GM19438 (cell line): ENCODE data around the gene C4orf50.
"Not testable (repeated sequence)": the region's sequence is repeated elsewhere in the genome, so short reads cannot be mapped to it uniquely, and the experiment has no call there.

Experiments used
- ATAC-seq: cut with Tn5 transposase; IDR thresholded peaks from one replicate; pipeline ENCODE4 v1.9.1; 2021; ENCODE audit warnings: low read depth; ENCODE audit not compliant: unreplicated experiment

Gene C4orf50

DNA sequence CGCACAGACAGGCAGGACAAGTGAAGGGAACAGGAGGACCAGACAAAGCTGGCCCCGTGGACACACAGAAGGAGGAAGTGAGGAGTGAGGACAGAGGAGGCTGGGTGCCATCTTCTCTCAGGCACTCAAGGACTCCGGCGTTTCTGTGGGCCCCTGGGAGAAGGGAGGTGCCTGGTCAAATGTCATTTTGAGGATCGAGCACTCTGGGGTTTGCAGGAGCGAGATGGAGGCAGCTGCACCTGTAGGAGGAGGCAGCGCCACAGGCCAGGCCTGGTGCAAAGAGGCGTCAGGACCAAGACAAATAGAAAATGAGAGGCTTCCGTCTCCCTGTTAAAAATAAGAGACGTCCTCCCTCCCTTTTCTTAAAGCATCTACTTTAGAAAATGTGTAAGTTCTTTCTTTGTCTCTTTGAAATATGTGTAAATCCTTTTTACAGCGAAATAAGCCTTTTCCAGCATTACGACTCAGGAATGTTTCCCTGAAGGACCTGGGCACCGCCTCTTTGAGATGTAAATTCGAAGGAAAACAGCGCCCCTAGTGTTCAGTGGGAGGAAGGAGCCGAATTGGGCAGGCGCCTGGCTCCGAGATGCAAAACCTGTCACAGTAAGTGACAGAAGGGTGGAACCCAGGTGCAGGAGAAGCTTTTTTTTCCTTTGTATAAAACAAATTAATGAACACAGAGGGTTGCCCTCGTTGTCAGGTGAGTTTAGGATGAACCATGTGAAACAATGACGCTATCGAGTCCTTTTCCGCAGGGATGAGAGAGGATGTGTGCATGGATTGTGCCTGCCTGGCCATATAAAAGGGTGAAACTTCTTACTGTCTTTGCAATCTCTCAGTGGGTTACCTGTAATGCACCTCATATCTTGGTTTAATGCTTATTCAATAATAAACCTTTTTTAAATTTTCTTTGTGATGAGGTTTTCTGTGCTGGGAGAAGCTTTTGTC lies 1.4 kb upstream of the C4orf50 start:
- ATAC-seq: no peak

- no peak for ATAC-seq
These were observed 431 bp downstream of the C4orf50 start for GRCh38 chr4:6017800-6018199.

- no peak for ATAC-seq
These were observed 1.2 kb downstream of the C4orf50 start for GRCh38 chr4:6017030-6017429.

GRCh38 chr4:6013564-6013963 lies 4.7 kb downstream of the C4orf50 start:
- no peak for ATAC-seq

DNA sequence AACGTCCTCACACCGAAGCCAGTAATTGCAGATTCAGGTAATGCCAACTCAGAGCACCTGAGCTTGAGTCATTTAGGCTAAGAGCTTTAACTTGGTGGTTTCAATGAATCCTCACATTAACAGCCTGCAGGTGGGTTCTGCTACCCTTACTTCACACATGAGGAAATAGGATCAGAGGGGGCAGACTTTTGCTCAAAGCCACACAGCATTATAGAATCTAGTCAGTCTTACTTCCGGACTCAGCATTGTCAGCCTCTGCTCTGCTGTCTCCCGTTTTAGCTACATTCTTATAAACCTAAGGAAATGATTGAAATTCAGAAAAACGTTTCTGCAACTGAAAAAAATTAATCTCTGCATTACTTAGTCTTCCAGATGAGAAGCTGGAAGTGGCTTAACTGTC lies 6.0 kb downstream of the C4orf50 start:
- no peak for ATAC-seq

DNA sequence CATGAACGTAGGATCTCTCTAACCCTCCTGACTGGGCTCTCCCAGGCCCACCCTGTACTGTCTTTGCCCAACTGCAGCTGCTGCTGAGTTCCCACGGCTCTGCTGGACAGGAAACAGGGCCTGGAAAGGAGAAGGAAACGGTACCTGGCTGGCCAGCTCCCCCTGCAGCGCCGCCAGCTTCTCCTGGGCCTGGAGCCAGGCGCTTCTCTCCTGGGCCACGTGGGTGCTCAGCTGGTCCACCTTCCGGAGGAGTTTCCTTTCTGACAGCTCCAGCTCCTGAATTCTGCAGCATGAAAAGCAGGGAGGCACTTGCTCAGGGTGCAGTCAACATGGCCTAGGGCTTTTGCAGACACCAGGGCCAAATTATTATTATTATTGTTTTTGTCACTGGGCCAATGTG lies 6.5 kb downstream of the C4orf50 start:
- no peak for ATAC-seq

DNA sequence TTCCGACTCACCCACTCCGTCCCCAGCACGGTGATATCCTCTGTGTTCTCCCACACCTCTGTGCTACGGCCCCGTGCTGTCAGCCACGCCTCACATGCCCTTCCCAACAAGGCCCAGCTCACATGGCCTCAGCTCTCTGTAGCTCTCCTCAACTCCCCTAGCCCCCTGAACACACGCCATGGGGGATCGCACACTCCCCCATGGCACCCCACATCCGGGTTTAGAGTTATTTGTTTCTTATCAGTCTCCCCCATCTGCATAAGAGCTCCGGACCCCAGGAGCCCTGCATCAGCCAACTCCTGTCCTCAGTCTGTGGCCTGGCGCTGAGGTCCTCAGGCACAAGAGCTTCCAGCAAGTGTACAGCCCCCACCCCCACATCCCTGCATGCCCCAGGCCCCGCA lies 7.0 kb downstream of the C4orf50 start:
- no peak for ATAC-seq

DNA sequence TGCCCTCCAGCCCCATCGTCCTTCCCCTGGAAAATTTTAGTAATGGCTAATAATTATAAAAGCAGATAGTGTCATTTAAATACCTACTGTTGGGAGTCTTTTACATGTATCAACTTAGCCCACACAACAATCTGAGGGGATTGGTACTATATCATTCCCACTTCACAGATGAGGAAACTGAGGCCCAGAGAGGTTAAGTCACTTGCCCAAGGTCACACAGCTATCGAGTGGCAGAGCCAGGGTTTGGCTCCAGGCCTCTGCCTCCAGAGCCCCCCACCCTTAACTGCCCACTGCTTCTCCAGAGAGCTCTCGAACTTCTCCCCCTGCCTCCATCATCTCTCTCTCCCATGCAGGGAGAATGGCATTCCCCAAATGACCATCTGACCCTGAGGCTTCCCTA lies 7.4 kb downstream of the C4orf50 start:
- ATAC-seq: no peak

- no peak for ATAC-seq
These were observed 8.8 kb downstream of the C4orf50 start for GRCh38 chr4:6009452-6009851.

DNA sequence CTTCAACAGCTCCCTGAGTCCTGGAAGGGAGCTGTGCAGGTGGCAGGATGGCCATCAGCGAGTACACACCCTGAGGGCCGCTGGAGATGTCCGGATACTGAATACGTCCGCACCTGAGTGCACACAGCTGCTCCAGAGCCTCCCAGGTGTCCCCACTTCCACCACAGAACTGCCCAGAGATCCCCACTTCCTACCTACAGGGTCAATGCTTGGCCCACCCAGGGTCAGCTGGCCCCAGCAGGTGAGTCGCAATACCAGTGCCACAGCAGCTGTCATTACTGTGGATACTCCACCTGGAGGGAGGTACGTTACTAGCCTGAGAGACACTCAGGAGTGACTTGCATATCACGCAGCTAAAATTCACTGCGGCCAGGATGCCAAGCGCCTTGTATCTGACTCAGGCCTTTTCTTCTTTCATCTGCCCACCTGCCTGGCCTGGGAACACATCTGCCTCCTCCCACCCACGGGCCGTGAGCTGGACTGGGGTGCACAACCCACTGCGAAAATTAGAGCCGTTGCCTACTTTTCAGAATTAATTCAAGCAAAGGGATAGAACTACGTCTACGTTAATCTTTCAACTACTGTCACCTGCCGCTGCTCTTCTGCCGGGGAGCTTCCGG lies 9.4 kb downstream of the C4orf50 start:
- no peak for ATAC-seq

GRCh38 chr4:6008092-6008551 lies 10.1 kb downstream of the C4orf50 start:
- ATAC-seq: no peak

- ATAC-seq: no peak
These were observed 13.1 kb downstream of the C4orf50 start for GRCh38 chr4:6005175-6005574.

GRCh38 chr4:6003485-6003884 lies 14.7 kb downstream of the C4orf50 start:
- not testable (repeated sequence) for ATAC-seq

GRCh38 chr4:6002926-6003325 lies 15.3 kb downstream of the C4orf50 start:
- ATAC-seq: no peak

DNA sequence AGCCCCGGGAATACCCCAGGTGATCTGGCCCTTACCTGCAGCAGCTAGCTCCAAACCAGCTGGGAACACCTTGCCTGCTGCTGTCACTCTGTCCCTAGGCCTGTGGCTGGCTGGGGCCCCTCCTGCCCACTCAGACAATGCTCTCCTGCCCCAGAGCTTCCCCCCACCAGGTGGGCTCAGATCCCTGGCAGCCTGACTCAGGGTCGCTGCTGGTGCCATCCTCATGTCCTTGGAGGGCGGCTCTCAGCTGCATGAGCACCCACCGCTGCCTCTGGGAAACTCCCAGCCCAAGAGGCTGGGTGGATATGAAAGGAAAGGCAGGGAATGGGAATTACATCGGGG lies 15.8 kb downstream of the C4orf50 start:
- ATAC-seq: no peak

DNA sequence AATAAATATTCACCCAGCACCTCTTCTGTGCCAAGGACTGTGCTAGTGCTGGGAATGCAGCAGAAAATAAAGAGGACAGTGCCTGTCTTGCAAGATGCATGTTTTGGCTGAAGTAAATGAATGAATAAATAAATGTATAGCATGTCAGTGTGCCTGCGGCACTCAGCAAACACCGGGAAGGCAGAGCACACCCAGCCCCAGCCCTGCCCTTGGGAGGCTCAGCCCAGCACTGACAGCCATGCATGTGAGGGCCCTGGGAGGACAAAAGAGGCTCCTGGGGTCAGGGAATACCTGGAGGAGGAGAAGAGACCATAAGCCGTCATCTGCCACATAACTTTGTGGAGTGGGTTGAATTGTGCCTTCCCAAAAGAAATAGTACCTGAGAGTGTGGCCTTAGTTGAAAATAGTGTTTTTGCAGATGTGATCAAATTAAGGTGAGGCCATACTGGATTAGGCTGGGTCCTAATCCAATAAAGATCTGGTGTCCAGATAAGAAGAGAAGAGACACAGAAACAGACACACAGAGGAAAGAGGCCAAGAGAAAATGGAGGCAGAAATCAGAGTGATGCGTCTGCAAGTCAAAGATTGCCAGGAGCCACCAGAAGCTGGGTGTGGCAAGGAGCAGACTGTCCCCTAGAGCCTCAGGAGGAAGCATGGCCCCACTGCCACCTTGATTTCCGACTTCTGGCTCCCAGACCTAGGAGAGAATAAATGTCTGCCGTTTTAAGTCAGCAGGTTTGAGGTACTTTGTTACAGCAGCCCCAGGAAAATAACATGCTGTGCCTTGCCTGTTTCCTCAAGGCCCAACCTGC lies 16.3 kb downstream of the C4orf50 start:
- ATAC-seq: no peak

- ATAC-seq: no peak
These were observed 18.3 kb downstream of the C4orf50 start for GRCh38 chr4:5999830-6000365.

- ATAC-seq: no peak
These were observed 18.9 kb downstream of the C4orf50 start for GRCh38 chr4:5999356-5999755.

- ATAC-seq: peak; percentile 51
These were observed 19.8 kb downstream of the C4orf50 start for GRCh38 chr4:5998333-5998936.

GRCh38 chr4:5996641-5997040 lies 21.6 kb downstream of the C4orf50 start:
- no peak for ATAC-seq
